NAMALWA (cell line): ENCODE results near the gene ANTKMT.
"Not testable (repeated sequence)": the region's sequence is repeated elsewhere in the genome, so short reads cannot be mapped to it uniquely, and the experiment has no call there.

ENCODE experiments used
- DNase-seq: peaks from one replicate; pipeline ENCODE4 v3.0.0-alpha.2; 2015; ENCODE audit warnings: low spot score

Gene ANTKMT

GRCh38 chr16:728131-728889, 7.4 kb downstream of the ANTKMT start:
- peak; percentile 77 for DNase-seq

GRCh38 chr16:728890-729744, 8.2 kb downstream of the ANTKMT start:
- DNase-seq, result no peak

DNA sequence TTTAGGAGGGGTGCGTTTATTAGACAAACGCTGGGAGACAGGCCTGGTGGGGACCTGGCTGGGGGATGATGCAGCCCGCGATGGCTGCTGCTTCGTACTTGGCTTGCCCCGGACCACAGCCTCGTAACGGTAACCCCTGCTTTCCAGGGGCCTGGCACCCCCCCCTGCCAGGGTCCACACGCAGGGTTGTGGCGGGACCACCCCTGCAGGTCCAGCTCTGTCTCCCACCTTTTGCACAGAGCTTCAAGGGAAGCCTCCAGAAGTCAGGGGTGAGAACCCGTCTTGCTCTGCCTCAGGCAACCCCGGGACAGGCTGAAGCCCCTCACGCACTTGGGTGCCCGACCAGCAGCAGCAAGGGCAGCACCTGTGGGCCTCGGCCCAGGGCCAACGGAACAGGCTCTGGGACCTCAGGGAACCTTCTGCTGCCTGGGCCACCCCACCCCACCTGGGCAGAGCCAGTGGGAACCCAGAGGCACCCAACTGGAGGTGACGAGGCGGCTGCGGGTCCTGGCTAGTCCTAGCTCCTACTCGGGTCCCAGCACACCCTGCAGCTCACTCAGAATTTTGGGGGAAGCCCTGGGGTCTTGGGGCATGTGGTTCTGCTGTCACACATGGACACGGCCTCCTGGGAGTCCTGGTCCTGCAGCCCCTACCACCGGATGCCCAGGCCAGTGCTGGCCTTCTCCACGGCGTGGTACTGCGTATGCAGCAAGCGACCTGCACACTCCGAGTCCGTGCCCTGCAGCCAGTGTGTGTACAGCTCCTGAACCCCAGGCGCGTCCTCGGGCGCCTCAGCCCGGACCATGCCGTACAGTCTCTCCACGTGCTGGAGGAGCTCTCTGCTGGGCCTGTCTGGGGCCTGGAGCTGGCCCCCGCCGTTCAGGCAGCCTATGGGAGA, 9.1 kb downstream of the ANTKMT start:
- DNase-seq, result no peak

DNA sequence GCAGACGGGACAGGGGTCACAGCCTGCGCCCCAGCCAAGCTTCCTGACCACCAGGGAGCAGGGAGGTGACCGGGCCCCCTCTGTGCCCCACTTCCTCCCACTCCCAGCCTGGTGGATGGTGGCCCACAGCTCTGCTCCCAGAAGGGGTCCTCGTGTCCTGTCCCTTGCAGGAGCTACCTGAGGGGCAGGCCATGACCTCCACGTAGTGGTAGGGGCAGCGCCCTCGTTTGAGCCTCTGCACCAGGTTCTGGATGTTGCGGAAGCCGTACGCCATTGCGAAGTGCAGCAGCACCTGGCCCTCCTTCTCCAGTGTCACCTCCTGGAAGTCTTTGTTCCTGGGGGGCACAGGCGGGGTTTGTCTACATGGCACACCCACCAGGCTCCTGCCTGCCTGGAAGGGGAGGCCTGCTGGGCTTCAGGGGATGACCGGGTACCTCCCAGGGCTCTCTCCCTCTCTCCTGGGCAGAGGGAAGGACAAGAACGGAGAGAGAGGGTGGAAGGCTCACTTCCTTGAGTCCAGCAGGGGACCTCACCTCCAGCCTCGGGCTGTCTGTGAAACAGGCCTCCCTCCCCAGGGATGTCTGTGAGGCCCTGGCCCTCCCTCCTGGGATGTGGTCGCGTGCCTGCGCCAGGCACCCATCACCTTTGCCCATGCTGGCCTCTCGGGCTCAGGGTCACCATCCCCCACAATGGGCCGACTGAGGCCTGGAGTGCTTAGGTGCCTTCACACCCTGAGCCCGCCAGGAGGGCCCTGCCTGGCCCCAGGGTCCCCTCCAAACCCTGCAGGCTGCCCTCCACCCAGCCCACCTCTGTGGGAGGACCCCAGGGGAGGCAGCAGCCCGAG, 9.9 kb downstream of the ANTKMT start:
- no peak for DNase-seq

- no peak for DNase-seq
Observed at GRCh38 chr16:732332-732731, 11.4 kb downstream of the ANTKMT start.

DNA sequence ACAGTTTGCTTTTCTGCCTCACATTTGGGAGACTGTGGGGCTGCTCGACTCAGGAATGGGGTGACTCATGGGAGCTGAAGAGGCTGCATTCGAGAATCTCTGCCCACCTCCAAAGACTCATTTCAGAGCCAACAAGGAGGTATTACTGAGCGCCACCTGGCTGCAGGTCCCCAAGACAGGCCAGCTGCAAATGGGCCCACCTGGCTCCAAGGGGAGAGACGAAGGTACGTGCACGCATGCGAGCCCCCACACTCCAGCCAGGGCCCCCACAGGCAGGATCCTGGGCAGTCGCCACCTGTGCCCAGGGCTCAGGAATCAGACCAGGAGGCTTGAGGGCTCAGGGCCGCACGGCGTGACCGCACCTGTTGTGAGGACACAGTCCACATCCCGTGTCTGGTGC, 12.0 kb downstream of the ANTKMT start:
- DNase-seq, result no peak

DNA sequence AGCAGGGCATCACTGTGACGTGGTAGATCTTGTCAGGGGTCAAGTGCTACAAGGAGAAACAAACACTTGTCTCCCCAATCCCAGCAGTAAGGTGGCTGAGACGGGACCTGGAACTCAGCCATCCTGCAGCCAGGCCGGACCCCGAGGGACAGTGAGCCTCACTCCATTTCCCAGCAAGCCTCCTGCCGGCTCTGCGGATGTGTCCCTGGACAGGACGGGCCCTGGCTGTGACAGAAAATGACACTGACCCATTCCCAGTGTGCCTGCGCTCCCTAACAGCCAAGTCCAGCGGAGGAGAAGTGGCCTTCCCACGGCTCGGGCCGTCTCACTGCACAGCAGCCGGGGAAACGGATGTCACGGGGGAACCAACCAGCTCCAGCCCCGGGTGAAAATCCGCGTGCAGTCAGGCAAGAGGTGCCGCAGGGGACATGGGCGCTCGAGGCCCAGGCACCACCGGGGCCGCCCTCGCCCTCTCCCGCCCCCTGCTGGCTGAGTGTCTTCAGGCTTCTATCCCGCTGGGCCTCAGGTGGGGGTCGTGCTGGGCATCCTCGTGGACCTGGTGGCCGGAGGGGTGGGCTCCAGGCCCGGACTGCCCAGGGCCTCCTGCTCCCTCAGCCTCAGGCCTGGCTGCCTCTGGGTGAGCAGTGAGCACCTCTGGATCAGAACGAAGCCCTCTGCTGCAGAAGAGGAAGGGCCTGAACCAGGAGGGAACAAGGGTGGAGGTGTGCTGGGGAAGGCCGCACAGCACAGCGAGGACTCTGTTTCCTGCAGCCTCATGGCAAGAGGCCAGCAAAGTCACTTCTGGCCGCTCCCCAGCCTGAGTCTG, 12.6 kb downstream of the ANTKMT start:
- DNase-seq, result no peak

DNA sequence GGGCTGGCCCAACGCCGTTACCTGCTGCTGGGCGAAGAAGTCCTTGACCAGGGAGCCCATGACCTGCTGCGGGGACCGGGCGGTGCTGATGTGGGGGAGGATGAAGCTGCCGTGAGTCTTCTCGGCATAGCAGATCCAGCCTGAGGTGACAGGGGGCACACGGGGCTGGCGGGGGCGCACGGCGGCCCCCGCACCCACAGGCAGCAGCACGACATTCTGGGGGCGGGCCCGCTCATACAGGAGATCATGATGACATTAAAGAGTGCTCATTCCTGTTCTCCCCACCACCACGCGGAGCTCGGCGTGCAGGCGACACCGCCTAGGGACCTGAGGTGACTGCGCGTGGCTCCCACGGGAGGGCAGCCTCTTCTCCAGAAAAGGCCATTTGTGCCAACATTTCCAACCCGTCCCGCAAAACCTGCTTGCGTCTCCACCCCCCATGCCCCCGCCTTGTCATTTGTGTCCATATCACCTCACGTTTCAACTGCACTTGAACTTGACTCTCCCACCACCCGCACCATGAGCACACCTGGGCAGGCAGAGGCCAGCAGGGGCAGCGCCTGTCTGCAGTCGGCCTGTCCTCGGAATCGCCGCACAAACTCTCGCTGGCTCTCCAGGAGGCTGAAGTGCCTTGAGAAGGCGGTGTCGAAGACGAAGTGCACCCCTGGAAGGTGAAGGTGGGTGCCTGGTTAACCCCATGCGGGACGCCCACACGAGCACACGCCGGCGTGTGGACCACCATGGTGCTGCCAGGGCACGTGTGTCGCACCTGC, 13.4 kb downstream of the ANTKMT start:
- no peak for DNase-seq

DNA sequence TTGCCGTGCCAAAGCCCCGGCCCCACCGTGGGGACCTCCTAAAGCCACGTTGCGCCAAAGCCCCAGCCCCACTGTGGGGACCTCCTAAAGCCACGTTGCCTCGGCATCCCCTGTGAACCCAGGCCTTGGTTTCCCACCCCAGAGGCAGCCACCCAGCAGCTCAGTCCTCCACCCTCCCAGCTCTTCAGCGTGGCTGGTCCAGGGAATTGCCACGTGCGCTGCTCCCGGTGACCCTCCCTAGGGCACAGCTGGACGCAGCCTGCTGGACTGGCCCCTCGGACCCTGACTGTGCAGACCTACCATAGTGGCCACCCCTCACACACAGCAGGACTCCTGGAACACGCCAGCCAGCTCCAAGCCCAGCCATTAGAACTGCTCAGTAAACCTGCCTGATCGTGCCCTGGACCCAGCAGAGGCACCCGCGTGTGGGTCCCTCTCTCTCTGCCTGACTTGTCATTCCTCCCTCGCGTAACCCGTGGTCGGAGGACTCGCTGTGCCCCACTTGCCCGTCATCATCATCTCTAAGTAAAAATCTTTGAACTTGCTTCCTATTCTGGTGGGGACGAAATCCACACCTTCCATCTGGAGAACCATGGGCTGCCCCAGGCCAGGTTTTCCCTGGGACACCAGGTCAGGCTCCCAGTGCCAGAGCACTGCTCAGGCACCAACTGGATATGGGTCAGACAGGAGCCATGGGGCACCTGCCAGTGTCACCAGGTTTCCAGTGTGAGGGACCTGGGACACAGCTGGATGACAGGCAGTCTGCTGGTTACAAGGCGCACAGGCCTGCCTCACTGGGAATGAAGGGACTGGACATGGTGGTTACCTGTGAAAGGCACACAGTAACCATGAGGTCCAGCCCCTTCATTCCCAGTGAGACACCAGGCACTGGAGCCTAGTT, 14.3 kb downstream of the ANTKMT start:
- no peak for DNase-seq

GRCh38 chr16:735982-736453, 15.1 kb downstream of the ANTKMT start:
- no peak for DNase-seq

DNA sequence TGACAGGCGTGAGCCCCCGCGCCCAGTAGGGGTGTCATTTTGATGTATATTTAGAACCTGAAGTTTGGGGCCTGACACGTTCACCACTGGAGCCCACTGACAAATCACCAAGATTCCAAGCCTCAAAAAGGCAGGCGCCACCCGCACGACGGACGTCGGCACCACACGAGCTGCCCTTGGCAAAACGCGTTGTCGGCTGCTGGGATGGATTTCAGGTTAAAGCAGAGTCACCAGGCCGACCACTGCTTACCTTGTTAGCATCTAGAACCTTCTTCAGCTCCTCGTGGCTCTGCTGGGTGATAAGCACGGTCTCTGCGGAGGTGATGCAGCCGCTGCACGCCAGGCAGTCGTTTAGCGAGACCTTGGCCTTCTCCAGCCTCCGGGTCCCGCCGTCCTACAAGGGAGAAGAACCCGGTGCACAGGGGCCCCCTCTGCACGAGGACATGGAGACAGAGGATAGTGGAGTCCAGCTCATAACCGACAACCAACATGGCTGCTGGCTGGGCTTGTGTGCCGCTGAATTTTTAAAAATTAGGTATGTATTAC, 16.1 kb downstream of the ANTKMT start:
- no peak for DNase-seq

- no peak for DNase-seq
Observed at GRCh38 chr16:739560-740458, 18.9 kb downstream of the ANTKMT start.

DNA sequence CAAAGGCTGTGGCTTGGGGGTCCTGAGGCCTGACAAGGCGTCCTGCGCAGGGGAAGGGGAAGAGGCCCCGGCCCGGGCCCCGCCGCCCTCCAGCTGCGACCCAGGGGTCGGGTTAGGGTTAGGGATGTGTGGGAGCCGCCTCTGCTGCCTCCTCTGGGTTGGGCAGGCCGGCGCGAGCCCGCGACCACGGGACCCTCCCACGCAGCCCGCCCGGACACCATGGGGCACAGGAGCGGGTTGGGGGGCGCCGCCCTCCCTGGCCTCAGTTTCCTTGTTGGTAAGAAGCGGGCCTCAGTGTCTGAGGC, 19.5 kb downstream of the ANTKMT start:
- no peak for DNase-seq

GRCh38 chr16:740764-741505, 20.0 kb downstream of the ANTKMT start, which contains the start of gene CIAO3:
Gene CIAO3 (minus strand): TSS chr16:740997. CDS start chr16:740985, 12 bp downstream.
- peak; percentile 93 for DNase-seq

GRCh38 chr16:741986-742629, 21.2 kb downstream of the ANTKMT start:
- no peak for DNase-seq

GRCh38 chr16:742894-743293, 21.9 kb downstream of the ANTKMT start:
- DNase-seq, result not testable (repeated sequence)
